SK-N-MC (cell line): ENCODE data around the gene MKX.

Experiments used
- DNase-seq: peaks from one replicate; pipeline ENCODE4 v3.0.0-alpha.2; 2011; ENCODE audit warnings: low read depth, low spot score
- H3K27ac ChIP-seq: fragments of 200-600 bp; sonication (generic); 2 replicates; pipeline ENCODE4 v1.5.1; 2016; ENCODE audit warnings: mixed run types
- H3K36me3 ChIP-seq: fragments of 200-600 bp; sonication (generic); 2 replicates; pipeline ENCODE4 v1.6.1; 2017; ENCODE audit warnings: antibody characterized with exemption, low read length, mixed read lengths; ENCODE audit not compliant: insufficient read depth
- H3K4me3 ChIP-seq: fragments of 200-600 bp; sonication (generic); 2 replicates; pipeline ENCODE4 v1.5.1; 2016
- H3K9ac ChIP-seq: fragments of 200-600 bp; sonication (generic); 2 replicates; pipeline ENCODE4 v1.8.0; 2017; ENCODE audit warnings: mixed run types, mixed read lengths; ENCODE audit not compliant: insufficient read length
- H3K9me3 ChIP-seq: fragments of 200-600 bp; sonication (generic); 2 replicates; pipeline ENCODE4 v1.6.1; 2017; ENCODE audit warnings: low read depth, mild to moderate bottlenecking, antibody characterized with exemption, low read length, moderate library complexity, mixed read lengths
- EZH2 ChIP-seq: fragments of 200-600 bp; sonication (generic); IDR thresholded peaks from one replicate; pipeline ENCODE4 v1.6.1; 2017; ENCODE audit warnings: antibody characterized with exemption
- FOXP2 ChIP-seq: optimal IDR thresholded peaks from 2 replicates; pipeline ENCODE3; 2011; ENCODE audit warnings: mild to moderate bottlenecking, moderate library complexity; ENCODE audit not compliant: insufficient read depth; ENCODE audit errors: extremely low read length, control extremely low read depth
- POLR2AphosphoS5 ChIP-seq: IDR thresholded peaks from 2 replicates; pipeline ENCODE4 v1.6.1; 2012; ENCODE audit warnings: mild to moderate bottlenecking, low read depth, low read length, borderline replicate concordance

The MKX gene

GRCh38 chr10:27745732-27746396 is at the start of gene MKX:
Gene MKX, minus strand, starts transcription at chr10:27745819. Its CDS starts 2,404 bp downstream, at chr10:27743415.
- DNase-seq, result no peak
- Histone ChIP-seq H3K9me3 (no peaks in the 10 kb centered on the region), H3K36me3 (no peaks in the 10 kb centered on the region), H3K27ac (no peak within 1 kb of the TSS), H3K9ac (no peak within 1 kb of the TSS), H3K4me3 (peak within 1 kb of the TSS; percentile 82)
- TF ChIP-seq EZH2 (no peak), FOXP2 (no peak), POLR2AphosphoS5 (no peak)

- Histone ChIP-seq H3K36me3 (no peaks in the 10 kb centered on the region), H3K9me3 (no peaks in the 10 kb centered on the region), H3K4me3 (no peak overlapping the region), H3K27ac (no peak overlapping the region), H3K9ac (no peak overlapping the region)
- DNase-seq, result no peak
- TF ChIP-seq POLR2AphosphoS5 (no peak), FOXP2 (no peak), EZH2 (no peak)
Measured at GRCh38 chr10:27794157-27794556, 48.5 kb upstream of the MKX start.

GRCh38 chr10:27792216-27792615 is 46.6 kb upstream of the MKX start:
- H3K9me3 ChIP-seq, result no peaks in the 10 kb centered on the region
- H3K4me3 ChIP-seq, result no peak overlapping the region
- no peak for TF ChIP-seq FOXP2
- no peak for TF ChIP-seq POLR2AphosphoS5
- no peak for TF ChIP-seq EZH2
- H3K27ac ChIP-seq, result no peak overlapping the region
- no peak for DNase-seq
- no peaks in the 10 kb centered on the region for H3K36me3 ChIP-seq
- no peak overlapping the region for H3K9ac ChIP-seq

- no peak for DNase-seq
Measured at GRCh38 chr10:27784272-27784671, 38.7 kb upstream of the MKX start.

GRCh38 chr10:27783660-27784059 is 38.0 kb upstream of the MKX start:
- H3K9me3 ChIP-seq, result no peaks in the 10 kb centered on the region
- TF ChIP-seq EZH2 (no peak), POLR2AphosphoS5 (no peak), FOXP2 (no peak)
- no peak for DNase-seq
- H3K36me3 ChIP-seq, result no peaks in the 10 kb centered on the region
- no peak overlapping the region for H3K27ac ChIP-seq
- H3K9ac ChIP-seq, result no peak overlapping the region
- no peak overlapping the region for H3K4me3 ChIP-seq

More at GRCh38 chr10:27784272-27784671, 38.7 kb upstream of the MKX start:
- TF ChIP-seq EZH2, result no peak
- TF ChIP-seq FOXP2, result no peak
- TF ChIP-seq POLR2AphosphoS5, result no peak
- H3K27ac ChIP-seq, result no peak overlapping the region
- H3K9ac ChIP-seq, result no peak overlapping the region
- H3K36me3 ChIP-seq, result no peaks in the 10 kb centered on the region
- H3K9me3 ChIP-seq, result no peaks in the 10 kb centered on the region
- H3K4me3 ChIP-seq, result no peak overlapping the region

- H3K9me3 ChIP-seq, result no peaks in the 10 kb centered on the region
- TF ChIP-seq FOXP2 (no peak), EZH2 (no peak), POLR2AphosphoS5 (no peak)
- no peak overlapping the region for H3K4me3 ChIP-seq
- H3K9ac ChIP-seq, result no peak overlapping the region
- no peaks in the 10 kb centered on the region for H3K36me3 ChIP-seq
- H3K27ac ChIP-seq, result no peak overlapping the region
- DNase-seq, result no peak
Measured at GRCh38 chr10:27779462-27780015, 33.9 kb upstream of the MKX start.

GRCh38 chr10:27774831-27775230 is 29.2 kb upstream of the MKX start:
- Histone ChIP-seq H3K36me3 (no peaks in the 10 kb centered on the region), H3K4me3 (no peak overlapping the region), H3K9ac (no peak overlapping the region), H3K9me3 (no peaks in the 10 kb centered on the region), H3K27ac (no peak overlapping the region)
- TF ChIP-seq FOXP2, result no peak
- TF ChIP-seq EZH2, result no peak
- no peak for TF ChIP-seq POLR2AphosphoS5
- no peak for DNase-seq

- no peak for DNase-seq
- TF ChIP-seq EZH2, result no peak
- no peak for TF ChIP-seq FOXP2
- TF ChIP-seq POLR2AphosphoS5, result no peak
- Histone ChIP-seq H3K36me3 (no peaks in the 10 kb centered on the region), H3K27ac (no peak overlapping the region), H3K9ac (no peak overlapping the region), H3K9me3 (no peaks in the 10 kb centered on the region), H3K4me3 (no peak overlapping the region)
Measured at GRCh38 chr10:27771231-27771630, 25.6 kb upstream of the MKX start.
